Central memory CD8-positive, alpha-beta T cell (primary cell): Measurements from ENCODE around the gene NIPAL3.
"Not testable (repeated sequence)": the region's sequence is repeated elsewhere in the genome, so short reads cannot be mapped to it uniquely, and the experiment has no call there.

Experiments
- ATAC-seq: fragments of 150-1000 bp; cut with Tn5 transposase; replicated peaks from 2 replicates; pipeline ENCODE4 v1.10.0; 2022; ENCODE audit warnings: mild to moderate bottlenecking, moderate FRiP score, moderate number of reproducible peaks; ENCODE audit not compliant: poor library complexity, severe bottlenecking; ENCODE audit errors: extremely low read depth
- DNase-seq, 2 donors: peaks; one replicate each; pipeline ENCODE4 v3.0.0; 2021; ENCODE audit warnings: low spot score in 2 of 2
- H3K27ac Mint-ChIP-seq: one replicate; pipeline ENCODE4 v1.8.0; 2022; ENCODE audit warnings: low read depth, mild to moderate bottlenecking, moderate library complexity, mixed read lengths
- H3K27me3 Mint-ChIP-seq: one replicate; pipeline ENCODE4 v1.8.0; 2022; ENCODE audit warnings: mixed read lengths
- H3K36me3 Mint-ChIP-seq: one replicate; pipeline ENCODE4 v1.8.0; 2022; ENCODE audit warnings: mild to moderate bottlenecking, moderate library complexity, mixed read lengths; ENCODE audit not compliant: insufficient read depth
- H3K4me1 Mint-ChIP-seq: one replicate; pipeline ENCODE4 v1.8.0; 2022; ENCODE audit warnings: mixed read lengths
- H3K4me3 Mint-ChIP-seq: one replicate; pipeline ENCODE4 v1.8.0; 2022; ENCODE audit warnings: mild to moderate bottlenecking, moderate library complexity, mixed read lengths
- H3K9me3 Mint-ChIP-seq: one replicate; pipeline ENCODE4 v1.8.0; 2022; ENCODE audit warnings: mixed read lengths

Gene NIPAL3

DNA sequence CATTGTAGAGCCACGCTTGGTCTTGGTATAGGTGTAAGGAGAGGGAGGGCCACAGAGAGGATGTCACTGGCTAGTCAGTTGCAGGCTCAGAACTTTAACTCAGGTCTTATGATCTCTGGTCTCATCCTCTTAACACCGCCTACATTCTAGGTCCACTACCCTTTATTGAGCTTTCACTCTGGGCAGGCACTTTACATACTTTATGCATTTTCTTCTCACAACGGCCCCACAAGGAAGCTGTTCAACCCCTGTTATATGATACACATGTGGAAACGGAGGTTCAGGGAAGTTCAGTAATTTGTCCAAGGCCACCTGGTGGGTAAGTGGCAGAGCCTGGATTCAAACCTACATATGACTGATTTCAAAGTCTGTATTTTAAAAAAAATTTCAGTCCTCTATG, 61.7 kb downstream of the NIPAL3 start:
- Mint-ChIP-seq H3K27me3 (no peaks in the 10 kb centered on the region), H3K27ac (no peak overlapping the region), H3K36me3 (peaks cover 2% of the 10 kb centered on the region), H3K4me3 (no peak overlapping the region), H3K9me3 (no peaks in the 10 kb centered on the region), H3K4me1 (peaks cover 16% of the 10 kb centered on the region)
- ATAC-seq: no peak
- no peak for DNase-seq

DNA sequence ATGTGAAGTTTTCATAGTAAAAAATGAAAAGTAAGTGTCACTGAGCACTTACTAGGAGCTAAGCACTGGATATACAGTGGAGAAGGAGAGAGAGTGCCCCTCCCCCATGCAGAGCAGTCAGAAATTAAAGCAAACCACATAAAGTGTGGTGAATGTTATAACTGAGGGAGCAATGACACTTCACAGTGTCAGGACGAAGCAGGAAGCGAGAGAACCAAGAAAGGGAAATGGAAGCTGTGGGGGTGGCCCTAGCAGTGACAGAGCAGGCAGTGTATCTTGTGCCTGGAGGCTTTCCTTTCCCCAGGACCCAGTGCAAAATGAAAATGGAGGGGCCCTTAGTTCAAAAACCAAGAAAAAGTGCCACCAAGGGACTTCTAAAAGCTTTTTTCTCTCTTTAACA, 65.5 kb downstream of the NIPAL3 start:
- H3K27ac Mint-ChIP-seq: peak overlapping the region; percentile 82
- H3K4me3 Mint-ChIP-seq: peak overlapping the region; percentile 50
- peaks cover 21% of the 10 kb centered on the region for H3K4me1 Mint-ChIP-seq
- peak; percentile 80 for ATAC-seq
- DNase-seq: peak in 1 of 2 donors; percentile 22
- no peaks in the 10 kb centered on the region for H3K36me3 Mint-ChIP-seq
- H3K9me3 Mint-ChIP-seq: no peaks in the 10 kb centered on the region
- no peaks in the 10 kb centered on the region for H3K27me3 Mint-ChIP-seq

DNA sequence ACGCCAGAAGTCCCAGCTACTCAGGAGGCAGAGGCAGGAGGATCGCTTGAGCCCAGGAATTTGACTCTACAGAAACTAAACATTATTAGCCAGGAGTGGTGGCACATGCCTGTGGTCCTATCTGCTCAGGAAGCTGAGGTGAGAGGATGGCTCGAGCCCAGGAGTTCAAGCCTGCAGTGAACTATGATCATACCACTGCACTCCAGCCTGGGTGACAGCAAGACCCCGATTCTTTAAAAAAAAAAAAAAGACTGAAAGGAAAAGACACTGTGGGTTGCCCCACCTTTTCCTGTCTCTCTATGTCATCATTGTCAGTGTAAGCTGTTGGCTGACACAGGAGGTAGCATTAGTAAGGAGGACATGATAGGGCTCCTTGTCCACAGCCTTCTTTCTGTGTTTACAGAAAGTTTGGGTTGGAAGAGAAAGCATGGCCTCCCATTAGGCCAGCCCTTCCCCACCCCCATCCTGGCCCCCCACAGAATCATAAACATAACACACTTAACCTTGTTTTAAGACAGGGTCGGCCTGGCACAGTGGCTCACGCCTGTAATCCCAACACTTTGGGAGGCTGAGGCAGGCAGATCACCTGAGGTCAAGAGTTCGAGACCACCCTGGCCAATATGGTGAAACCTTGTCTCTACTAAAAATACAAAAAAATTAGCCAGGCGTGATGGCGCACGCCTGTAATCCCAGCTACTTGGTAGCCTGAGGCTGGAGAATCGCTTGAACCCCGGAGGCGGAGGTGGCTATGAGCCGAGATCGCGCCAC, 66.4 kb downstream of the NIPAL3 start:
- Mint-ChIP-seq H3K36me3 (peaks cover 2% of the 10 kb centered on the region), H3K4me1 (peaks cover 27% of the 10 kb centered on the region), H3K27me3 (no peaks in the 10 kb centered on the region), H3K9me3 (no peaks in the 10 kb centered on the region), H3K27ac (peak overlapping the region; percentile 82), H3K4me3 (peak overlapping the region; percentile 50)
- DNase-seq (peak in 1 of 2 donors; percentile 32), ATAC-seq (peak; percentile 79)

DNA sequence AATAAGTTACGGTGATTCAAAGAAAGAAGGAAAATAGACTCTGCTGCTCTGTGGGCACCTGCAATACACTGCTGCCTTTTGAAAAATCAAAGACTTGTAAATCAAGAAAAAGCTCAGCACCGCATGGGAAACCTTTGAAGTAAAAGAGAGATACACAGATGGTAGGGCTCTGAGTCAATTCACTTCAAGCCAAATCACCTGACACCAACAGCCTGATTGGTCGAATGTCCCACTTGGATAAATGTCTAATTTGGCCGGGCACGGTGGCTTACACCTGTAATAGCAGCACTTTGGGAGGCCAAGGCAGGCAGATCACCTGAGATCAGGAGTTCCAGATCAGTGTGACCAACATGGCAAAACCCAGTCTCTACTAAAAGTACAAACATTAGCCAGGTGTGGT, 67.8 kb downstream of the NIPAL3 start:
- Mint-ChIP-seq H3K36me3 (peaks cover 2% of the 10 kb centered on the region), H3K9me3 (no peaks in the 10 kb centered on the region), H3K4me1 (peaks cover 27% of the 10 kb centered on the region), H3K4me3 (no peak overlapping the region), H3K27me3 (no peaks in the 10 kb centered on the region), H3K27ac (no peak overlapping the region)
- no peak for DNase-seq
- no peak for ATAC-seq

DNA sequence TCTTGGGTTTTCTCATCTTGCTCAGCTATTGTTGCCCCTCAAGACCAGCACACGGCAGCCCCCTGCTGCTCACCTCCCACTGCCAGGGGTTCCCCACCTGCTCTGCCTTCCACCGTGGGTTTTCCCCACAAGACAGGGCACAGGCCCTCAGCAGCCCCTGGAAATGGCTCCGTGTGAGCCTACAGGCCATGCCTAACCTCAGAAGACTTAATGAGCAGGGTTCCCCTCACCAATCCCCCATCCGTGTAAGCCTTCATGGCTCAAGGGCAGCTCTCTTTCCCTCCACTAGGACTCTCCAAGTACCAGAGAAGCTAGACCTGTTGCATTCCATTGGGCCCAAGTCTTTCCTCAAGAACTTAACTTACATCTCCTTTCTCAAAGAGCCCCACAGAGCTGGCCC, 68.6 kb downstream of the NIPAL3 start:
- H3K4me3 Mint-ChIP-seq: no peak overlapping the region
- peaks cover 27% of the 10 kb centered on the region for H3K4me1 Mint-ChIP-seq
- ATAC-seq (no peak), DNase-seq (no peak)
- peaks cover 5% of the 10 kb centered on the region for H3K36me3 Mint-ChIP-seq
- no peaks in the 10 kb centered on the region for H3K9me3 Mint-ChIP-seq
- H3K27ac Mint-ChIP-seq: peak overlapping the region; percentile 64
- H3K27me3 Mint-ChIP-seq: no peaks in the 10 kb centered on the region

DNA sequence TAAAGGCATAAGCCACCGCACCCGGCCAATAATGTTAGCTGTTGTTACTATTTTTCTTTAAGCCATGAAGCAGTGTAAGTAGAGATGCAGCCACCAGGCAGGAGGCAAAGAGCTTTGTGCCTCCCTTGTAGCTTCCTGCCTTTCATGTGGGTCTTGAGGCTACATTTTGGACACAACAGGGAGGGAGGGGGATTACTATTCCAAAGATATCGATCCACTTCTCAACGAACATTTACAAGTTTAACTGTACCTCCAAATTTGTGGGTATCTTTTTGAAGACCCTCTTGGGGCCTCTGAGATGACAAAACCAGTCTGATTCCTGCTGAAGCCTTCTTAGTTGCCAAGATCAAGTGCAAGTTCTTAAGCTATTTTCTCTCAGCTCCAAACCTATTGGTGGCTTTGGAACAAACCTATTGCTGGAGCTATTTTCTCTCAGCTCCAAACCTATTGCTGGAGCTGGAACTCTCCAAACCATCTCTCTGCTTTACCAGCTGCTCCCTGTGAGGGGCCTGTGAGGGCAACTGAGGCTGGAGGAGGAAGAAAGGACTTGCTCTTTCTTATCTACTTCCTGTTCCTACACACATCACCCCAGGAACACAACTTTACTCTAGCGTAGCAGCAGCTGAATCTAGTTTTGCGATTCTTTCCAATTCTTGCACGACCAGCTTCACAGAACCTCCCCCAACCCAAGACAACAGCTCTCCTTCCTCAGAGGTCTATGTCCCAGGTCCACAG, 70.9 kb downstream of the NIPAL3 start:
- H3K27ac Mint-ChIP-seq: peak overlapping the region; percentile 73
- H3K9me3 Mint-ChIP-seq: no peaks in the 10 kb centered on the region
- H3K36me3 Mint-ChIP-seq: peaks cover 5% of the 10 kb centered on the region
- H3K27me3 Mint-ChIP-seq: peaks cover 5% of the 10 kb centered on the region
- ATAC-seq (peak; percentile 39), DNase-seq (no peak)
- no peak overlapping the region for H3K4me3 Mint-ChIP-seq
- peaks cover 19% of the 10 kb centered on the region for H3K4me1 Mint-ChIP-seq

DNA sequence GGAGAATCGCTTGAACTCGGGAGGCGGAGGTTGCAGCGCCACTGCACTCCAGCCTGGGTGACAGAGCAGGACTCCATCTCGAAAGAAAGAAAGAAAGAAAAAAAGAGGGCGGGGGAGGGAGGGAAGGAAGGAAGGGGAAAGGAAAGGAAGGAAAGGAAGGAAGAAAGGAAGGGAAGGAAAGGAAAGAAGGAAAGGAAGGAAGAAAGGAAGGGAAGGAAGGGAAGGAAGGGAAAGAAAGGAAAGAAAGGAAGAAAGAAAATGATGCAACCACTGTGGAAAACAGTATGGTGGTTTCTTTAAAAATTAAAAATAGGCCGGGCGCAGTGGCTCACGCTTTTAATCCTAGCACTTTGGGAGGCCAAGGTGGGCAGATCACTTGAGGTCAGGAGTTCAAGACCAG, 71.9 kb downstream of the NIPAL3 start:
- H3K27ac Mint-ChIP-seq: peak overlapping the region; percentile 73
- H3K9me3 Mint-ChIP-seq: no peaks in the 10 kb centered on the region
- ATAC-seq (no peak), DNase-seq (no peak)
- peaks cover 5% of the 10 kb centered on the region for H3K36me3 Mint-ChIP-seq
- H3K4me1 Mint-ChIP-seq: peaks cover 11% of the 10 kb centered on the region
- H3K27me3 Mint-ChIP-seq: peaks cover 10% of the 10 kb centered on the region
- H3K4me3 Mint-ChIP-seq: no peak overlapping the region

DNA sequence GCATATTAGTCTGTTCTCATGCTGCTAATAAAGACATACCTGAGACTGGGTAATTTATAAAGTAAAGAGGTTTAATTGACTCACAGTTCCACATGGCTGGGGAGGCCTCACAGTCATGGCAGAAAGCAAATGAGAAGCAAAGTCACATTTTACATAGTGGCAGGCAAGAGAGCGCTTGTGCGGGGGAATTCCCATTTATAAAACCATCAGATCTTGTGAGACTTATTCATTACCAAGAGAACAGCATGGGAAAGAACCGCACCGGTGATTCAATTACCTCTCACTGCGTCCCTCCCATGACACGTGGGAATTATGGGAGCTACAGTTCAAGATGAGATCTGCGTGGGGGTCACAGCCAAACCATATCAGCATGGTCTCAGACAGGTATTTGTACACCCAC, 72.6 kb downstream of the NIPAL3 start:
- H3K9me3 Mint-ChIP-seq, H3K4me3 Mint-ChIP-seq, ATAC-seq, H3K36me3 Mint-ChIP-seq, DNase-seq, H3K27ac Mint-ChIP-seq: not testable (repeated sequence)
- Mint-ChIP-seq H3K4me1 (peaks cover 11% of the 10 kb centered on the region), H3K27me3 (peaks cover 10% of the 10 kb centered on the region)

DNA sequence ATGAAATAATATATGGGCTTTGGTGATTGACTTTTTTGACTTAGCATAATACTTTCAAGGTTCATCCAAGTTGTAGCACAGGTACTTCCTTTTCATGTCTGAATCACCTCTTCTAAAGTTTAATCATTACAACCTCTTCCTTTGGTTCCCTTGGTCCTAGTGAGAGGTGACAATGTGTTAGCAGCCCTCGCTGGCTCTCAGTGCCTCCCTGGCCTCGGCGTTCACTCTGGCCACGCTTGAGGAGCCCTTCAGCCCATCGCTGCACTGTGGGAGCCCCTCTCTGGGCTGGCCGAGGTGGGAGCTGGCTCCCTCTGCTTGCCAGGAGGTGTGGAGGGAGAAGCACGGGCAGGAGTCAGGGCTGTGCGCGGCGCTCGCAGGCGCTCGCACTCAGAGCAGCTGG, 74.1 kb downstream of the NIPAL3 start:
- H3K9me3 Mint-ChIP-seq: no peaks in the 10 kb centered on the region
- no peak for ATAC-seq
- H3K4me3 Mint-ChIP-seq: no peak overlapping the region
- no peak for DNase-seq
- H3K4me1 Mint-ChIP-seq: peaks cover 6% of the 10 kb centered on the region
- H3K27me3 Mint-ChIP-seq: peaks cover 10% of the 10 kb centered on the region
- H3K36me3 Mint-ChIP-seq: peaks cover 6% of the 10 kb centered on the region
- no peak overlapping the region for H3K27ac Mint-ChIP-seq

DNA sequence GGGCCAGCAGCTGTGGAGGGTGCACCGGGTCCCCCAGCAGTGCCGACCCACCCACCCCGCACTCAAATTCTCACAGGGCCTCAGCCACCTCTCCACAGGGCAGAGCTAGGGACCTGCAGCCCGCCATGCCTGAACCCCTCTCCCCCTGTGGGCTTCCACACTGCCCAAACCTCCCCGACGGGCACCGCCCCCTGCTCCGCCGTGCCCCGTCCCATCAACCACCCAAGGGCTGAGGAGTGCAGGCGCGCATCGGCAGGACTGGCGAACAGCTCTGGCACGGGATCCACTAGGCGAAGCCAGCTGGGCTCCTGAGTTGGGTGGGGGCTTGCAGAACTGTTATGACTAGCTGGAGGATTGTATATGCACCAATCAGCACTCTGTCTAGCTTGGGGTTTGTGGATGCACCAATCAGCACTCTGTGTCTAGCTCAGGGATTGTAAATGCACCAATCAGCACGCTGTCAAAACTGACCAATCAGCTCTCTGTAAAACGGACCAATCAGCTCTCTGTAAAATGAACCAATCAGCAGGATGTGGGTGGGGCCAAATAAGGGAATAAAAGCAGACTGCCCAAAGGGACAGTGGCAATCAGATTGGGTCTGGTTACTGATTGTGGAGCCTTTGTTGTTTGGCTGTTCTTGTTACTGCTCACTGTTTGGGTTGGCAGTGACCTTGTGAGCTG, 74.6 kb downstream of the NIPAL3 start:
- ATAC-seq (no peak), DNase-seq (no peak)
- H3K27me3 Mint-ChIP-seq: peaks cover 10% of the 10 kb centered on the region
- H3K36me3 Mint-ChIP-seq: peaks cover 6% of the 10 kb centered on the region
- no peak overlapping the region for H3K27ac Mint-ChIP-seq
- no peak overlapping the region for H3K4me3 Mint-ChIP-seq
- no peaks in the 10 kb centered on the region for H3K9me3 Mint-ChIP-seq
- peaks cover 6% of the 10 kb centered on the region for H3K4me1 Mint-ChIP-seq

DNA sequence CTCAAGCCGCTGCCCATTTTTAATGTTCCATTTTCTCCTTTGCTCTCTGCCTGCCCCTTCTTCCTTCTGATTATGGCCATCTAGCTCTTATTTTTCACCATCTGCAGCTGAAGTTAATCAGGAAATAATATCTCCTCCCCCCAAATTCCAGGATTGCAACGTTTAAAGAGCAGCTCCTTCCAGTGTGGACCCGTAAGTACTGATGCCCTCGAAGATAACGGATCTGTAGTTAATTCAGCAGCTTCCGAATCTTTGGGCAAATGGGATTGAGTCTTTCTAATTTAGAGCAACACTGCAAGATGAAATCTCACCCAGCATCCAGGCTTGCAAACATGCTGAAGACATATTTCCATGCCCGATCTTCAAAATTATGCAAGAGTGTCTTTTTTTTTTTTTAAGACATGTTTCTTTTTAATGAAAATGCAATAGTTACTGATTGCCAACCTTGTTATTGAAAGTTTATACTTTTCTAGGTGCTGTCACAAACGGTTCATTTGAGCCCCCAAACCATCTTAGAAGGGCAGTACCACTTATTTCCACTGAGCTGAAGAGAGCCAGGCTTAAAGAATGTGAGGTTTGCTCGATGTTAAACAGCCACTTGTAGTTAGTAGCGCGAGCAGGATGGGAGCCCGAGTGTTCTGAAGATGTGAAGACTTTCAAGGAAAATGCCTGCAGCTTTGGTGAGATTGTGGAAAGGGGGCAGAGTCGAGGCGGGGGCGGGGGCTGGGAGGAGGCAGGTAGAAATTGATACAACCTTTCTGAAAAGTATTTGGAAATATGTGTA, 76.2 kb downstream of the NIPAL3 start:
- ATAC-seq: no peak
- Mint-ChIP-seq H3K9me3 (no peaks in the 10 kb centered on the region), H3K27ac (peak overlapping the region; percentile 72), H3K36me3 (peaks cover 5% of the 10 kb centered on the region), H3K27me3 (peaks cover 10% of the 10 kb centered on the region), H3K4me1 (peaks cover 3% of the 10 kb centered on the region), H3K4me3 (no peak overlapping the region)
- DNase-seq: no peak

DNA sequence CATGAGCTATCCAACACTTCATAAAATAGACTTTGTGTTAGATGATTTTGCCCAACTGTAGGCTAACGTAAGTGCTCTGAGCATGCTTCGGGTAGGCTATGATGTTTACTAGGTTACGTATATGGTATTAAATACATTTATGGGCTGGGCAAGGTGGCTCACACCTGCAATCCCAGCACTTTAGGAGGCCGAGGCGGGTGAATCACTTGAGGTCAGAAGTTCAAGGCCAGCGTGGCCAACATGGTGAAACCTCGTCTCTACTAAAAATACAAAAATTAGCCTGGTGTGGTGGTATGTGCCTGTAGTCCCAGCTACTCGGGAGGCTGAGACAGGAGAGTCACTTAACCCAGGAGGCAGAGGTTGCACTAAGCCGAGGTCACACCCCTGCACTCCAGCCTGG, 77.3 kb downstream of the NIPAL3 start:
- not testable (repeated sequence) for H3K4me1 Mint-ChIP-seq, H3K27ac Mint-ChIP-seq, H3K4me3 Mint-ChIP-seq, DNase-seq, H3K36me3 Mint-ChIP-seq, H3K9me3 Mint-ChIP-seq, ATAC-seq
- peaks cover 10% of the 10 kb centered on the region for H3K27me3 Mint-ChIP-seq
